Measurements from ENCODE around the gene VAV3. TPM values are rescaled to one million over a fixed set of nuclear protein-coding genes. Genes with fewer than 3 reads are reported as not detected.

The VAV3 gene
- total and polyA plus RNA-seq, 12 donors = 0.72 to 3.4 (median 1.9) TPM

GRCh38 chr1:107544285-107544684 lies 420.7 kb downstream of the VAV3 start:
- no peak overlapping the region for H3K4me3 ChIP-seq
- DNase-seq (no peak), ATAC-seq (no peak)
- H3K4me1 ChIP-seq = no peaks in the 10 kb centered on the region
- TF ChIP-seq CTCF (IDR thresholded peaks at IDR 0.05) = no peak
- H3K9me3 ChIP-seq = no peaks in the 10 kb centered on the region
- no peaks in the 10 kb centered on the region for H3K27me3 ChIP-seq
- 75 to 86% methylated on average over 4 of the region's 4 CpGs for whole genome bisulfite sequencing, 2 donors
- no peaks in the 10 kb centered on the region for H3K36me3 ChIP-seq
- intact Hi-C loops (cut with DNase I) = no loop called here
- no peak overlapping the region for H3K27ac ChIP-seq

GRCh38 chr1:107541412-107541811 lies 423.6 kb downstream of the VAV3 start:
- intact Hi-C loops (cut with DNase I) = no loop called here
- DNase-seq (no peak), ATAC-seq (no peak)
- no peak for TF ChIP-seq CTCF (IDR thresholded peaks at IDR 0.05)
- Histone ChIP-seq H3K27me3 (no peaks in the 10 kb centered on the region), H3K9me3 (no peaks in the 10 kb centered on the region), H3K27ac (no peak overlapping the region), H3K4me3 (no peak overlapping the region), H3K4me1 (no peaks in the 10 kb centered on the region), H3K36me3 (no peaks in the 10 kb centered on the region)
- 76 to 80% methylated on average over 2 of the region's 2 CpGs for WGBS, 2 donors

GRCh38 chr1:107538502-107538901 lies 426.5 kb downstream of the VAV3 start:
- DNase-seq = no peak
- 78 to 84% methylated on average over 5 of the region's 5 CpGs for WGBS, 2 donors
- peaks cover 0 to 8% (median 0%) of the 10 kb centered on the region in 7 donors for H3K27me3 ChIP-seq
- intact Hi-C loops (cut with DNase I) = no loop called here
- no peak for TF ChIP-seq CTCF (IDR thresholded peaks at IDR 0.05)
- no peak for ATAC-seq
- peaks cover 0 to 5% (median 0%) of the 10 kb centered on the region in 9 donors for H3K4me1 ChIP-seq
- no peaks in the 10 kb centered on the region for H3K36me3 ChIP-seq
- H3K27ac ChIP-seq = no peak overlapping the region
- no peak overlapping the region for H3K4me3 ChIP-seq
- no peaks in the 10 kb centered on the region for H3K9me3 ChIP-seq

GRCh38 chr1:107536266-107536665 lies 428.7 kb downstream of the VAV3 start:
- H3K27me3 ChIP-seq = peaks cover 0 to 8% (median 0%) of the 10 kb centered on the region in 7 donors
- ATAC-seq (no peak), DNase-seq (no peak)
- H3K36me3 ChIP-seq = no peaks in the 10 kb centered on the region
- no peaks in the 10 kb centered on the region for H3K9me3 ChIP-seq
- H3K4me3 ChIP-seq = no peak overlapping the region
- WGBS, 2 donors = 58% methylated on average over 3 of the region's 3 CpGs
- H3K4me1 ChIP-seq = peaks cover 0 to 8% (median 0%) of the 10 kb centered on the region in 9 donors
- no peak overlapping the region for H3K27ac ChIP-seq
- intact Hi-C loops (cut with DNase I) = no loop called here
- TF ChIP-seq CTCF (IDR thresholded peaks at IDR 0.05) = no peak
